WI38 (cell line): ENCODE measurements around the gene SF3B2.
A peak's percentile ranks its signal among the peaks of the same experiment; 100 is the strongest.

Experiments used
- H3K4me3 ChIP-seq: 2 replicates; pipeline ENCODE4 v1.5.1; 2011; ENCODE audit warnings: low read depth, mild to moderate bottlenecking, control low read depth, low read length
- CTCF ChIP-seq: IDR thresholded peaks from 2 replicates; pipeline ENCODE4 v1.5.1; 2012; ENCODE audit warnings: low read depth, mild to moderate bottlenecking, control low read depth, low read length

The SF3B2 gene

GRCh38 chr11:66036334-66036710 is 15.8 kb upstream of the SF3B2 start:
- no peak for TF ChIP-seq CTCF
- no peak overlapping the region for H3K4me3 ChIP-seq

DNA sequence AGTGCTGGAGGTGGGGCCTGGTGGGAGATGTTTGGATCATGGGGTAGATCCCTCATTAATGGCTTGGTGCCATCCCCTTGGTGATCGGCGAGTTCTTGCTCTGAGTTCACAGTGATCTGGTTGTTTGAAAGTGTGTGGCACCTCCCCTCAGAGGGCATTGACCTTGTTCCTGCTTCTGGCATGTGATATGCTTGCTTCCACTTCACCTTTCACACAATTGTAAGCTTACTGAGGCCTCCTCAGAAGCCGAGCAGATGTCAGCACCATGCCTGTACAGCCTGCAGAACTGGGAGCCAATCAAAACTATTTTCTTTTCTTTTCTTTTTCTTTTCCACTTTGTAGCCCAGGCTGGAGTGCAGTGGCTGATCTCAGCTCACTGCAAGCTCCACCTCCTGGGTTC is 14.8 kb upstream of the SF3B2 start:
- no peak for TF ChIP-seq CTCF
- no peak overlapping the region for H3K4me3 ChIP-seq

DNA sequence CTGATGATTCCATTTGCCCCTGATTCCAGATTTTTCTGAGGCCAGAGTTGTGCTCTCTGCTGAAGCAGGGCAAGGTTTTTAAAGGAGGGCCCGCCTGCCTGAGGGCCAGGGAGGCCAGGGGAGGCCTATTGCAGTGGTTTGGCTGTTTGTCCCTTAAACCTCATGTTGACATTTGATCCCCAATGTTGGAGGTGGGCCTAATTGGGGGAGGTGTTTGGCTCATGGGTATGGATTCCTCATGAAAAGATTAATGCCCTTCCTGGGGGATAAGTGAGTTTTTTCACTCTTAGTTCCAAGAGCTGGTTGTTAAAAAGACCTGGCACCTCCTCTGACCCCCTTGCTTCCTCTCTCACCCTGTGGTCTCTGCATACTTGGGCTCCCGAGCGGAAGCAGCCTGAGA is 12.4 kb upstream of the SF3B2 start:
- H3K4me3 ChIP-seq: no peak overlapping the region
- TF ChIP-seq CTCF: no peak

- H3K4me3 ChIP-seq: no peak overlapping the region
- no peak for TF ChIP-seq CTCF
Measured at GRCh38 chr11:66042227-66042995, 9.8 kb upstream of the SF3B2 start.

DNA sequence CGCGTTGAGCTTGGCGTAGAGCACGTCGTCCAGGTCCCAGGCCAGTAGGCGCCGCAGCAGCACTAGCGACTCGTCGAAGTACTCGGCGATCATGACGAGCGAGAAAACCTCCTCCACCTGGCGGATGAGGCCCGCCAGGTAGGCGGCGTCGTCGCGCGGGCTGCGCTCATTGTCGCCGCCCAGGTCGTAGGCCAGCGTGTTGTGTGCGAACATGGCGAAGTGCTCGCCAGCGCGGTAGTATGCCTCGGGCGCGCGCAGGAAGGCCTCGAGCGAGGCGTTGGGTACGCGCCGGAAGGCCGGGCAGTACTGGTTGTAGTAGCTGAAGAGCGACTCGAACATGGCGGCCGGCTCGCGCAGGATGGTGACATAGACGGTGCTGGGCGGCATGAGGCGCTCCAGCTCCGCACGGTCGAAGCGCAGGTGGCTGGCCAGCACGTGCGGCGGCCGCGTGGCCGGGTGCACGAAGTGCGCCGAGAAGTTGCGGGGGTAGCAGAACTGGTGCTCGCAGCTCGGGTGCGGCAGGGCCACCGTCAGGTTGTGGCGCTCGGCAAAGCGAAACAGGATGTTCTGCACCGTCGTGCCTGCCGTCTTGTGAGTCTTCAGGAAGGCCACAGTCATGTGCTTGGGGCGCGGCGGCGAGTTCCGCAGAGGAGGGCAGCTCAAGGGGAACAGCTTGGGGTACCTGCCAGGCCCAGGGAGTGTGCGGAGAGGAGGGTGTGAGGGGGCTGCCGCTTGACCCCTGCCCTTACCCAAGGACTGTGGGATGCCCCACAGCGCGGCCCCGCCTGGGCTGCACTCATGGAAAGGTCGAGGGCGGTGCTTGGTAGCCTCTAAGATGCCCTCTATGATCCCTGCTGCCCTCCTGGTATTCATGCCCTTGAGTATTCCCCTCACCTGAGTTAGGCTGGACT is 8.9 kb upstream of the SF3B2 start:
- no peak overlapping the region for H3K4me3 ChIP-seq

GRCh38 chr11:66044757-66045156 is 7.4 kb upstream of the SF3B2 start:
- TF ChIP-seq CTCF: no peak
- H3K4me3 ChIP-seq: no peak overlapping the region

More for the DNA sequence above, 8.9 kb upstream of the SF3B2 start:
- TF ChIP-seq CTCF: no peak

- no peak overlapping the region for H3K4me3 ChIP-seq
- TF ChIP-seq CTCF: peak; percentile 85
Measured at GRCh38 chr11:66045177-66045639, 7.0 kb upstream of the SF3B2 start.
